Measurements from ENCODE around the gene AVP. TPM values are rescaled to one million over a fixed set of nuclear protein-coding genes. Genes with fewer than 3 reads are reported as not detected.

The AVP gene
- polyA plus RNA-seq, 1 donor: 0.49 TPM

DNA sequence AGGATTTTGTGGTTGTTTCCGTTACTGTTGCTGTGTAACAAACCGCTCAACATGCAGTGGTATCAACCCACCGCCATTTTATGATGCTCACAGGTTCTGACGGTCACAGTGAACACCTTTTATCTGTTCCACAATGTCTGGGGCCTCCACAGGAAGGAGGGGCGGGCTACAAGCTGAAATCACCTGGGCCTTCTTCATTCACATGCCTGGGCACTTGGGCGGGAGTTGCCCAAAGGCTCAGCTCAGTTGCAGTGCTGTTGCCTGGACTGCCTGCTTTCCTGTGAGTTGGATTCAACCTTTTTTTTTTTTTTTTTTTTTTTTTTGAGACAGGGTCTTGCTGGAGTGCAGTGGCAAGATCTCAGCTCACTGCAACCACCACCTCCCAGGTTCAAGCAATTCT lies 16.7 kb upstream of the AVP start:
- H3K27ac ChIP-seq (ENCODE audit: low read length): no peak overlapping the region
- H3K36me3 ChIP-seq (ENCODE audit: control insufficient read depth, insufficient read depth, low read length): no peaks in the 10 kb centered on the region
- H3K27me3 ChIP-seq (ENCODE audit: control insufficient read depth, insufficient read depth, low read length): no peaks in the 10 kb centered on the region
- H3K9me3 ChIP-seq (ENCODE audit: control insufficient read depth, low read depth, low read length): no peaks in the 10 kb centered on the region
- no peak for DNase-seq
- H3K4me1 ChIP-seq (ENCODE audit: control insufficient read depth, insufficient read depth, low read length): peaks cover 4% of the 10 kb centered on the region
- WGBS (ENCODE audit: insufficient coverage, low lambda C conversion rate): no CpG with 5 or more reads among the region's 6 CpGs
- no peak overlapping the region for H3K4me3 ChIP-seq (ENCODE audit: low read length)

DNA sequence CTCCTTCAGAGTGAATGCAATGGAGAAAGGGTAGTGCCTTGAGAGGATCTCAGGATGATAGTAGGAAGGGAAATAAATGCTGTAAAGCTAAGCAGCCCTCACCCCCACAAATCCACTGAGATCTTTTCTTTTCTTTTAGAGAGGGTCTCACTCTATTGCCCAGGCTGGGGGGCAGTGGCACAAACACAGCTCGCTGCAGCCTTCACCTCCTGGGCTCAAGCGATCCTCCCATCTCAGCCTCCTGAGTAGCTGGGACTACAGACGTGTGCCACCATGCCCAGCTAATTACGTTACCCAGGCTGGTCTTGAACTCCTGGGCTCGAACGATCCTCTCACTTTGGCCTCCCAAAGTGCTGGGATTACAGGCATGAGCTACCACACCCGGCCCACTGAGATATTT lies 16.0 kb upstream of the AVP start:
- peaks cover 4% of the 10 kb centered on the region for H3K4me1 ChIP-seq (ENCODE audit: control insufficient read depth, insufficient read depth, low read length)
- H3K9me3 ChIP-seq (ENCODE audit: control insufficient read depth, low read depth, low read length): no peaks in the 10 kb centered on the region
- H3K4me3 ChIP-seq (ENCODE audit: low read length): no peak overlapping the region
- no peaks in the 10 kb centered on the region for H3K36me3 ChIP-seq (ENCODE audit: control insufficient read depth, insufficient read depth, low read length)
- H3K27me3 ChIP-seq (ENCODE audit: control insufficient read depth, insufficient read depth, low read length): no peaks in the 10 kb centered on the region
- DNase-seq: no peak
- WGBS (ENCODE audit: insufficient coverage, low lambda C conversion rate): no CpG with 5 or more reads among the region's 7 CpGs
- H3K27ac ChIP-seq (ENCODE audit: low read length): no peak overlapping the region

DNA sequence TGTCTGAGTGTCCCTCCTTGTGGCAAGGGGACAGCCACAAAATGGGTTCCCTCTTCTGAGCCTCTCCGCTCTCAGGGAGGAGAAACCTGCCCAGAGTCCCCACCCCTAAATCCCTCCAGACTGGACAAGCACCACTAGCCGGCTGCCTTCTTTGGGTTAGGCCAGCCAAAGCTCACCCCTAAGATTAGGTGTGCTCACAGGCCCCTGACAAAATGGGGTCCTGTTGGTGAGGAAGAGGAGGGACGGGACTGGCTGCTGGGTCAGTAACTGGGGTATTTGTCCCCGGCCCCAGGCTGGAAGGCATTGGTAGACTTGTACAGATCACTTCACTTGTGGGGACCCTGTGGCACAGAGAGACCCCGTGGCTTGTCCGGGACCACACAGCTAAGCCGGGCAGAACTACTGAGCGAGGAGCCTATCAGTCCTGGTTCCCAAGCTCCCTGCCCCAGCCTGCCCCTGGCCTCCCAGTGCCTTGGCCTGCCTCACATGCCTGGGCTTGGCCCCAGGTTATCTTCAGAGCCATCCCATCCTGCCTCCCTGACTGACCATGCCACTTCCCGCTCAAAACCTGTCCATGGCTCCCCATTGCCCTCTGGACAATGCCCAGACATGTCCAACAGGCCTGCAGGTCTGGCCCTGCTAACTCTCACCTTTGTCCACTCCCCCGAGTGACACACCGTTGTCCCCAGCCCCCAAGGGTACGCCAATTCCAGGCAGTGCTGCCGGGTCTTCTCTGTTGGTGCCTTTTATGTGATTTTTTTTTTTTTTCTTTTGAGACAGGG lies 10.5 kb upstream of the AVP start:
- Histone ChIP-seq H3K27ac (ENCODE audit: low read length) (no peak overlapping the region), H3K4me1 (ENCODE audit: control insufficient read depth, insufficient read depth, low read length) (peaks cover 3% of the 10 kb centered on the region), H3K27me3 (ENCODE audit: control insufficient read depth, insufficient read depth, low read length) (peaks cover 31% of the 10 kb centered on the region), H3K9me3 (ENCODE audit: control insufficient read depth, low read depth, low read length) (peaks cover 3% of the 10 kb centered on the region), H3K36me3 (ENCODE audit: control insufficient read depth, insufficient read depth, low read length) (no peaks in the 10 kb centered on the region), H3K4me3 (ENCODE audit: low read length) (no peak overlapping the region)
- no peak for DNase-seq
- WGBS (ENCODE audit: insufficient coverage, low lambda C conversion rate): no CpG with 5 or more reads among the region's 13 CpGs

DNA sequence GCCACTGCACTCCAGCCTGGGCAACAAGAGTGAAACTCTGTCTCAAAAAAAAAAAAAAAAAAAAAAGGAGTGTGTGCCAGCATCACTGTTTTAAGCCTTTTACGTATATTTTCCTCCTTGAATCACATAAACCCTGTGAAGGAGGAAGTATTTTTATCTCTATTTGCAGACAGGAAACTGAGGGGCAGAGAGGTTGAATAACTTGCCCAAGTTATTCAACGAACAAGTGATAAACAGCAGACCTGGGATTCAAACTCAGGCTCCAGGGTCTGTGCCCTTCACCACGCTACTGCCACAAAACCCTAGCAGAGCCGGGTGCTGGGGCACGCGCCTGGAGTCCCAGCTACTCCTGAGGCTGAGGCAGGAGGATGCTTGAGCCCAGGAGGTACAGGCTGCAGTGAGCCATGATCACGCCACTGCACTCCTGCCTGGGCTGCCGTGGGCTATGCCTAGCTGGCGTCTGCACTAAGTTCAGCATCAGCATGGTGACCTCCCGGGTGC lies 9.4 kb upstream of the AVP start:
- Histone ChIP-seq H3K36me3 (ENCODE audit: control insufficient read depth, insufficient read depth, low read length) (no peaks in the 10 kb centered on the region), H3K27ac (ENCODE audit: low read length) (no peak overlapping the region), H3K27me3 (ENCODE audit: control insufficient read depth, insufficient read depth, low read length) (peaks cover 35% of the 10 kb centered on the region), H3K4me1 (ENCODE audit: control insufficient read depth, insufficient read depth, low read length) (peaks cover 3% of the 10 kb centered on the region), H3K9me3 (ENCODE audit: control insufficient read depth, low read depth, low read length) (peaks cover 3% of the 10 kb centered on the region), H3K4me3 (ENCODE audit: low read length) (no peak overlapping the region)
- WGBS (ENCODE audit: insufficient coverage, low lambda C conversion rate): no CpG with 5 or more reads among the region's 10 CpGs
- DNase-seq: no peak

DNA sequence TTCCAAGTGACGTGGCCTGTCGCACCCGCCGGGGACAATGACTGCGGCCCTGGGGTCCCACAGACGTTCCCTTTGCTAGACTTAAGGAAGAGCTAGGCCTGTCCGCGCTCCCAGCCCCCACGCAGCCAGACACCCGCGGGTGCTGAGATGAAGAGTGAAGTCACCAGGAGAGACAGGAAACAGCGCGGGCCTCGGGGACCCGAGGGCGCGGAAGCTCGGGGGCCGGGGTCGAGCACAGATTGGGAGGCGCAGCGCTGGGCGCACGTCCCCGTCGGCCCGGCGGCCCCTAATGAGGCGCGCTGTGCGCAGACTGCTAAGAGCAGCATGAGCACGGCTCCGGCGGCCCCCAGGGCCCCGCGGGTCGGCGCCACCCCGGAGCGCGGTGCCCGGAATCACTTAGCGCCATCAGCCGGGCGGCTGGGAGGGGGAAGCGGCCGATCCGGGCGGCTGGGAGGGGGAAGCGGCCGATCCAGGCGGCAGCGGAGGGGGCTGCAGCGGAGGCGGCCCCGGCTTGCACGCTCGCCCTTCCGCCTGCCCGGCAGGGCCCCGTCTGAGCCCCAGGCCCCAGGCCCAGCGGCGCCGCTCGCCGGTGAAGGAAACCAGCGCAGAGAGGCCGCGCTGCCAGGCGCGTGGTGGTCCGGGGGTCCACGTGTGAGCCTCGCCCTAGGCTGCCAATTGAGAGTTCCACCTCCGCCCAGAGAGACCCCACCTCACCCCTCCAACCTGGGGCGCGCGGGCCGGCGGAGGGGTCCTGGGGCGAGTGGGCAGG lies 8.3 kb upstream of the AVP start:
- H3K4me1 ChIP-seq (ENCODE audit: control insufficient read depth, insufficient read depth, low read length): peaks cover 3% of the 10 kb centered on the region
- DNase-seq: peak in 1 of 2 donors; percentile 35
- no peaks in the 10 kb centered on the region for H3K36me3 ChIP-seq (ENCODE audit: control insufficient read depth, insufficient read depth, low read length)
- no peak overlapping the region for H3K27ac ChIP-seq (ENCODE audit: low read length)
- H3K27me3 ChIP-seq (ENCODE audit: control insufficient read depth, insufficient read depth, low read length): peaks cover 35% of the 10 kb centered on the region
- peak overlapping the region; percentile 3 for H3K4me3 ChIP-seq (ENCODE audit: low read length)
- peaks cover 3% of the 10 kb centered on the region for H3K9me3 ChIP-seq (ENCODE audit: control insufficient read depth, low read depth, low read length)
- WGBS (ENCODE audit: insufficient coverage, low lambda C conversion rate): no CpG with 5 or more reads among the region's 81 CpGs

DNA sequence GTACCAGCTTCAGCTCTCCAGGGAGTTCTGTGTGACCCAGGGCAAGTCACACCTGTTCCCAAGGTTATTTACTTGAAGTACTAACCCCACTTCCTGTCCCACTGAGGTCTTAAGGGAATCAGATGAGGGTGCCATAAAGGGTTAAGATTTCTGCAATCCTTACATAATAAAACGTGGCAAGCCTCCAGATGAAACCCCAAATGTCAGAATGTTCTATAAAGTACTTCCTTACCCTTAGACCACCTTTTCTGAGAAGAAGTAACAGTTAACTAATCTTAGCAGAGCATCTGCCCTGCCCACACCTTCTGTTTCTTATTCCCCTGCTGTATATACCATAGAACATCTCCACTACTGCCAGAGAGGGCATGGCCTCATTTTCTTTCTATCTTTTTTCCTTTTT lies 6.0 kb upstream of the AVP start:
- Histone ChIP-seq H3K4me3 (ENCODE audit: low read length) (no peak overlapping the region), H3K27me3 (ENCODE audit: control insufficient read depth, insufficient read depth, low read length) (peaks cover 35% of the 10 kb centered on the region), H3K27ac (ENCODE audit: low read length) (no peak overlapping the region), H3K4me1 (ENCODE audit: control insufficient read depth, insufficient read depth, low read length) (peaks cover 3% of the 10 kb centered on the region), H3K36me3 (ENCODE audit: control insufficient read depth, insufficient read depth, low read length) (no peaks in the 10 kb centered on the region), H3K9me3 (ENCODE audit: control insufficient read depth, low read depth, low read length) (peaks cover 3% of the 10 kb centered on the region)
- no CpG with 5 or more reads among the region's 1 CpG for WGBS (ENCODE audit: insufficient coverage, low lambda C conversion rate)
- DNase-seq: no peak

DNA sequence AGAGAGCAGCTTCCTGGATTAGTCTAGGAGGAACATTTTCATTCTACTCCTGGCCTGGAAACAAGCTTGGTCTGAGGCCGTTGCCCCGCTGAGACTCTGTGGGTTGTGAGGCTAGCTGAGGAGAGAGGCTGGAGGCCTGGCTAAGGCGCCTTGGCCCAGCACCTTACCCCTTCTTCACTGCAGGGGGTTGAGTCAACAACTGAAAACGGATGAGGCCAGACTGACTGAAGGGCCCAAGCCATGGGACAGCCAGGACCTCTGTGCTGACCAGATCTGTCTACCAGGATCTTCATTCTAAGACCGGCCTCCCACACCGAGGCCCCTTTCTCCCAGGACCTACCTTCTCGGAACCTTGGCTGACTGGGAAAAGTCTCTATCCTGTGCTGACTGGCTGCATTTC lies 3.5 kb upstream of the AVP start:
- Histone ChIP-seq H3K27me3 (ENCODE audit: control insufficient read depth, insufficient read depth, low read length) (peaks cover 38% of the 10 kb centered on the region), H3K4me3 (ENCODE audit: low read length) (no peak overlapping the region)
- WGBS (ENCODE audit: insufficient coverage, low lambda C conversion rate): no CpG with 5 or more reads among the region's 7 CpGs

DNA sequence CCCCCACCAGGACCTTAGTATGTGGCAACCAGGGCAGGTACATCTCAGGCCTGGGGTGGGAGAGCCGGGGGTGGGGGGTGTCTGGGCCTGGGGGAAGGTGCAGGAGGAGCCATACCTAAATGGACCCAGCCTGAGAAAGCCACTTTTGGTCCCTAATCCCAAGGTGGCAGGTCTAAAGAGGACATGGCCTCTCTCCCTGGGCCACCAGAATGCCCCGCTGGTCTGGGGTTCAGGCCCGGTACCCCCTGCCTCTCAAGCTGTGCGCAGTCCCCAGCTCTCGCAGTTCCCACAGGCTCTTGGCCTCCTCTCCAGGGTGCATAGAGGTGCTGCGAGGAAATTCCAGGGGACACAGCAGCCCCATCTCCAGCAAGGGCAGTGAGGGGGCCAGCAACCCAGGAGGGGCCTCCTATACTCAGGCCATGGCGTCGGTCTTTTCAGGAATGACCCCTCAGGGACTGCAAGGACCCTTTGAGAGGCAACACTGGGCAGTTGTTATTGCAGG lies 1.1 kb upstream of the AVP start:
- H3K9me3 ChIP-seq (ENCODE audit: control insufficient read depth, low read depth, low read length): peaks cover 2% of the 10 kb centered on the region
- peaks cover 4% of the 10 kb centered on the region for H3K4me1 ChIP-seq (ENCODE audit: control insufficient read depth, insufficient read depth, low read length)
- no peak overlapping the region for H3K27ac ChIP-seq (ENCODE audit: low read length)
- H3K36me3 ChIP-seq (ENCODE audit: control insufficient read depth, insufficient read depth, low read length): no peaks in the 10 kb centered on the region
- DNase-seq: no peak
- no peak overlapping the region for H3K4me3 ChIP-seq (ENCODE audit: low read length)
- no CpG with 5 or more reads among the region's 8 CpGs for WGBS (ENCODE audit: insufficient coverage, low lambda C conversion rate)
- H3K27me3 ChIP-seq (ENCODE audit: control insufficient read depth, insufficient read depth, low read length): peaks cover 39% of the 10 kb centered on the region

More for the DNA sequence above, 3.5 kb upstream of the AVP start:
- H3K9me3 ChIP-seq (ENCODE audit: control insufficient read depth, low read depth, low read length): peaks cover 5% of the 10 kb centered on the region
- no peak overlapping the region for H3K27ac ChIP-seq (ENCODE audit: low read length)
- no peaks in the 10 kb centered on the region for H3K36me3 ChIP-seq (ENCODE audit: control insufficient read depth, insufficient read depth, low read length)
- no peaks in the 10 kb centered on the region for H3K4me1 ChIP-seq (ENCODE audit: control insufficient read depth, insufficient read depth, low read length)
- DNase-seq: no peak

DNA sequence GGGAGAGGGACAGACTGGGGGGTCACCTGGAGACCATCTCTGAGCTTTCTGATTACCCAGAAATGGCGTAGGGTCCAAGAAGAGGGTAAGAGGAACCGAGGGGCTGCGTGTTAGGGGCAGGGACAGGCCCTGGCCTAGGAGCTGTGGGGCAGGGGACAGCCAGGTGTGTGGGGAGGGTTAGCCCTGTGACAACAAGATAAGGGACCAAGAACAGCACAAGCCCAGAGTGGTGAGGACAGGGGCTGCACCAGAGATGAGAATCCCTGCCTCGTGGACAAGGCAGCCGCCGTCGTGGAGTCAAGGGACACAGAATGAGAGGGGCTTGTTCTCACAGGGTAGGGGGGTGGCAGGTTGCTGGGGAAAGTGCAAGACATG lies 449 bp upstream of the AVP start:
- H3K9me3 ChIP-seq (ENCODE audit: control insufficient read depth, low read depth, low read length): peaks cover 2% of the 10 kb centered on the region
- H3K27ac ChIP-seq (ENCODE audit: low read length): no peak overlapping the region
- DNase-seq: no peak
- WGBS (ENCODE audit: insufficient coverage, low lambda C conversion rate): no CpG with 5 or more reads among the region's 7 CpGs
- H3K4me1 ChIP-seq (ENCODE audit: control insufficient read depth, insufficient read depth, low read length): peaks cover 4% of the 10 kb centered on the region
- no peak overlapping the region for H3K4me3 ChIP-seq (ENCODE audit: low read length)
- no peaks in the 10 kb centered on the region for H3K36me3 ChIP-seq (ENCODE audit: control insufficient read depth, insufficient read depth, low read length)
- peaks cover 39% of the 10 kb centered on the region for H3K27me3 ChIP-seq (ENCODE audit: control insufficient read depth, insufficient read depth, low read length)
